ENCODE data around the gene SUSD1.
"Not testable (repeated sequence)": the region's sequence is repeated elsewhere in the genome, so short reads cannot be mapped to it uniquely, and the experiment has no call there.

Gene SUSD1

GRCh38 chr9:112173489-112174221 lies 1.4 kb downstream of the SUSD1 start:
- FAIRE-seq, result no peak

- no peak for FAIRE-seq
Observed at GRCh38 chr9:112170968-112171367, 4.1 kb downstream of the SUSD1 start.

- FAIRE-seq, result no peak
Observed at GRCh38 chr9:112170235-112170634, 4.9 kb downstream of the SUSD1 start.

- no peak for FAIRE-seq
Observed at GRCh38 chr9:112169368-112169767, 5.7 kb downstream of the SUSD1 start.

GRCh38 chr9:112168197-112168596 lies 6.9 kb downstream of the SUSD1 start:
- no peak for FAIRE-seq

GRCh38 chr9:112166176-112167140 lies 8.6 kb downstream of the SUSD1 start:
- no peak for FAIRE-seq

- no peak for FAIRE-seq
Observed at GRCh38 chr9:112162621-112163413, 12.3 kb downstream of the SUSD1 start.

- FAIRE-seq, result no peak
Observed at GRCh38 chr9:112159781-112160180, 15.3 kb downstream of the SUSD1 start.

- no peak for FAIRE-seq
Observed at GRCh38 chr9:112158656-112159367, 16.3 kb downstream of the SUSD1 start.

GRCh38 chr9:112157961-112158360 lies 17.1 kb downstream of the SUSD1 start:
- no peak for FAIRE-seq

GRCh38 chr9:112157087-112157486 lies 18.0 kb downstream of the SUSD1 start:
- FAIRE-seq, result no peak

GRCh38 chr9:112149211-112149610 lies 25.9 kb downstream of the SUSD1 start:
- FAIRE-seq, result no peak

GRCh38 chr9:112145886-112146285 lies 29.2 kb downstream of the SUSD1 start:
- FAIRE-seq, result no peak

GRCh38 chr9:112144807-112145206 lies 30.3 kb downstream of the SUSD1 start:
- no peak for FAIRE-seq

- FAIRE-seq, result no peak
Observed at GRCh38 chr9:112142420-112142819, 32.7 kb downstream of the SUSD1 start.

- no peak for FAIRE-seq
Observed at GRCh38 chr9:112140936-112141335, 34.2 kb downstream of the SUSD1 start.

- FAIRE-seq, result no peak
Observed at GRCh38 chr9:112137066-112137465, 38.0 kb downstream of the SUSD1 start.

GRCh38 chr9:112135706-112136105 lies 39.4 kb downstream of the SUSD1 start:
- FAIRE-seq, result no peak

- FAIRE-seq, result not testable (repeated sequence)
Observed at GRCh38 chr9:112133806-112134205, 41.3 kb downstream of the SUSD1 start.

GRCh38 chr9:112132356-112132755 lies 42.7 kb downstream of the SUSD1 start:
- no peak for FAIRE-seq

GRCh38 chr9:112130997-112131396 lies 44.1 kb downstream of the SUSD1 start:
- FAIRE-seq, result no peak

- no peak for FAIRE-seq
Observed at GRCh38 chr9:112130347-112130746, 44.8 kb downstream of the SUSD1 start.
